ENCODE results near the gene ZCCHC3.
A peak's percentile ranks its signal among the peaks of the same experiment; 100 is the strongest.

Gene ZCCHC3

GRCh38 chr20:275791-276190, 21.6 kb upstream of the ZCCHC3 start:
- H3K4me3 Mint-ChIP-seq = no peak overlapping the region
- no peaks in the 10 kb centered on the region for H3K27me3 Mint-ChIP-seq
- no peak overlapping the region for H3K27ac Mint-ChIP-seq
- H3K9me3 Mint-ChIP-seq = no peaks in the 10 kb centered on the region
- H3K4me1 Mint-ChIP-seq (ENCODE audit: low read depth) = no peaks in the 10 kb centered on the region
- peaks cover 8% of the 10 kb centered on the region for H3K36me3 Mint-ChIP-seq (ENCODE audit: low read depth)

GRCh38 chr20:276620-277495, 20.5 kb upstream of the ZCCHC3 start:
- no peak overlapping the region for H3K4me3 Mint-ChIP-seq
- no peaks in the 10 kb centered on the region for H3K4me1 Mint-ChIP-seq (ENCODE audit: low read depth)
- no peaks in the 10 kb centered on the region for H3K27me3 Mint-ChIP-seq
- peaks cover 8% of the 10 kb centered on the region for H3K36me3 Mint-ChIP-seq (ENCODE audit: low read depth)
- H3K9me3 Mint-ChIP-seq = no peaks in the 10 kb centered on the region
- no peak overlapping the region for H3K27ac Mint-ChIP-seq

GRCh38 chr20:277496-277781, 19.9 kb upstream of the ZCCHC3 start:
- Mint-ChIP-seq H3K27ac (no peak overlapping the region), H3K9me3 (no peaks in the 10 kb centered on the region), H3K4me3 (no peak overlapping the region), H3K27me3 (no peaks in the 10 kb centered on the region), H3K36me3 (ENCODE audit: low read depth) (peaks cover 8% of the 10 kb centered on the region), H3K4me1 (ENCODE audit: low read depth) (no peaks in the 10 kb centered on the region)

- Mint-ChIP-seq H3K27ac (no peak overlapping the region), H3K4me3 (no peak overlapping the region), H3K9me3 (no peaks in the 10 kb centered on the region), H3K36me3 (ENCODE audit: low read depth) (peaks cover 8% of the 10 kb centered on the region), H3K27me3 (no peaks in the 10 kb centered on the region), H3K4me1 (ENCODE audit: low read depth) (no peaks in the 10 kb centered on the region)
Observed at GRCh38 chr20:278181-278580, 19.2 kb upstream of the ZCCHC3 start.

- Mint-ChIP-seq H3K27ac (no peak overlapping the region), H3K4me1 (ENCODE audit: low read depth) (no peaks in the 10 kb centered on the region), H3K9me3 (no peaks in the 10 kb centered on the region), H3K36me3 (ENCODE audit: low read depth) (peaks cover 8% of the 10 kb centered on the region), H3K27me3 (no peaks in the 10 kb centered on the region), H3K4me3 (no peak overlapping the region)
Observed at GRCh38 chr20:278607-279571, 18.5 kb upstream of the ZCCHC3 start.

- Mint-ChIP-seq H3K9me3 (no peaks in the 10 kb centered on the region), H3K4me3 (no peak overlapping the region), H3K36me3 (ENCODE audit: low read depth) (no peaks in the 10 kb centered on the region), H3K27ac (no peak overlapping the region), H3K4me1 (ENCODE audit: low read depth) (no peaks in the 10 kb centered on the region), H3K27me3 (no peaks in the 10 kb centered on the region)
Observed at GRCh38 chr20:284172-284571, 13.2 kb upstream of the ZCCHC3 start.

GRCh38 chr20:286508-286907, 10.9 kb upstream of the ZCCHC3 start:
- no peaks in the 10 kb centered on the region for H3K36me3 Mint-ChIP-seq (ENCODE audit: low read depth)
- H3K4me1 Mint-ChIP-seq (ENCODE audit: low read depth) = peaks cover 7% of the 10 kb centered on the region
- H3K27me3 Mint-ChIP-seq = no peaks in the 10 kb centered on the region
- H3K9me3 Mint-ChIP-seq = no peaks in the 10 kb centered on the region
- no peak overlapping the region for H3K4me3 Mint-ChIP-seq
- H3K27ac Mint-ChIP-seq = no peak overlapping the region

GRCh38 chr20:288956-289692, 8.2 kb upstream of the ZCCHC3 start:
- Mint-ChIP-seq H3K27ac (no peak overlapping the region), H3K4me3 (no peak overlapping the region), H3K4me1 (ENCODE audit: low read depth) (peaks cover 7% of the 10 kb centered on the region), H3K9me3 (no peaks in the 10 kb centered on the region), H3K27me3 (no peaks in the 10 kb centered on the region), H3K36me3 (ENCODE audit: low read depth) (no peaks in the 10 kb centered on the region)

GRCh38 chr20:289693-290083, 7.7 kb upstream of the ZCCHC3 start:
- no peaks in the 10 kb centered on the region for H3K27me3 Mint-ChIP-seq
- H3K27ac Mint-ChIP-seq = no peak overlapping the region
- peaks cover 7% of the 10 kb centered on the region for H3K4me1 Mint-ChIP-seq (ENCODE audit: low read depth)
- no peaks in the 10 kb centered on the region for H3K36me3 Mint-ChIP-seq (ENCODE audit: low read depth)
- no peak overlapping the region for H3K4me3 Mint-ChIP-seq
- no peaks in the 10 kb centered on the region for H3K9me3 Mint-ChIP-seq

- Mint-ChIP-seq H3K27me3 (no peaks in the 10 kb centered on the region), H3K27ac (no peak within 1 kb of the TSS), H3K4me3 (no peak within 1 kb of the TSS), H3K9me3 (no peaks in the 10 kb centered on the region), H3K36me3 (ENCODE audit: low read depth) (no peaks in the 10 kb centered on the region), H3K4me1 (ENCODE audit: low read depth) (peaks cover 7% of the 10 kb centered on the region)
Observed at GRCh38 chr20:290084-290831, 7.1 kb upstream of the ZCCHC3 start, which contains the start of gene C20orf96. Gene C20orf96 (minus strand): TSS chr20:290750. CDS start chr20:290610, 140 bp downstream.

GRCh38 chr20:294602-295001, 2.8 kb upstream of the ZCCHC3 start:
- Mint-ChIP-seq H3K27ac (no peak overlapping the region), H3K4me3 (no peak overlapping the region), H3K9me3 (no peaks in the 10 kb centered on the region), H3K27me3 (no peaks in the 10 kb centered on the region), H3K36me3 (ENCODE audit: low read depth) (peaks cover 15% of the 10 kb centered on the region), H3K4me1 (ENCODE audit: low read depth) (peaks cover 24% of the 10 kb centered on the region)

- H3K36me3 Mint-ChIP-seq (ENCODE audit: low read depth) = peaks cover 26% of the 10 kb centered on the region
- H3K4me1 Mint-ChIP-seq (ENCODE audit: low read depth) = peaks cover 31% of the 10 kb centered on the region
- peak overlapping the region; percentile 89 for H3K4me3 Mint-ChIP-seq
- H3K27me3 Mint-ChIP-seq = no peaks in the 10 kb centered on the region
- H3K27ac Mint-ChIP-seq = peak overlapping the region; percentile 16
- H3K9me3 Mint-ChIP-seq = no peaks in the 10 kb centered on the region
Observed at GRCh38 chr20:295804-296203, 1.6 kb upstream of the ZCCHC3 start.

- Mint-ChIP-seq H3K4me3 (peak overlapping the region; percentile 92), H3K36me3 (ENCODE audit: low read depth) (peaks cover 26% of the 10 kb centered on the region), H3K27me3 (no peaks in the 10 kb centered on the region), H3K27ac (peak overlapping the region; percentile 93), H3K9me3 (no peaks in the 10 kb centered on the region), H3K4me1 (ENCODE audit: low read depth) (peaks cover 49% of the 10 kb centered on the region)
Observed at GRCh38 chr20:297925-298775, 780 bp downstream of the ZCCHC3 start.

Data from stimulated activated naive CD8-positive, alpha-beta T cell treated with anti-CD3 and anti-CD28 coated beads, Interleukin-15, Interleukin-2, amounts not matched to agents 100 ng/mL and 50 ng/mL, for 24 hours (primary cell).